PC-3 (cell line): ENCODE measurements around the gene UNC119B. TPM values are rescaled to one million over a fixed set of nuclear protein-coding genes. Genes with fewer than 3 reads are reported as not detected.

Source experiments
- ATAC-seq: fragments of 200-7000 bp; cut with Tn5 transposase; 2 replicates; pipeline ENCODE4 v1.9.1; 2020; ENCODE audit warnings: mild to moderate bottlenecking, moderate library complexity
- BruUV-seq: library from RNA; stranded (reverse); fragments of 400-500 nt; replicated peaks from 2 replicates; lab custom pipeline; 2021; lab: Mats Ljungman, UMichigan
- CTCF ChIA-PET: fragments of 300-600 bp; sonication (Branson Sonifier 250); formaldehyde crosslinking; loops from one replicate; lab custom pipeline; 2022; ENCODE audit warnings: antibody characterized with exemption; lab: Charles Lee
- POLR2A ChIA-PET: fragments of 300-600 bp; sonication (Branson Sonifier 250); formaldehyde crosslinking; loops from one replicate; lab custom pipeline; 2022; ENCODE audit warnings: antibody characterized with exemption; ENCODE audit not compliant: unreplicated experiment; lab: Charles Lee
- DNase-seq: peaks from one replicate; pipeline ENCODE4 v3.0.0-alpha.2; 2015
- H2AFZ ChIP-seq: fragments of 300-600 bp; sonication (generic); 2 replicates; pipeline ENCODE4 v1.6.0; 2016; ENCODE audit warnings: antibody characterized with exemption, low read length
- H3F3A ChIP-seq: fragments of 300-600 bp; sonication (generic); one replicate; pipeline ENCODE4 v1.6.0; 2017; ENCODE audit warnings: antibody characterized with exemption, low read length, control low read depth, mild to moderate bottlenecking; ENCODE audit not compliant: unreplicated experiment
- H3K27ac ChIP-seq: fragments of 300-600 bp; sonication (generic); 2 replicates; pipeline ENCODE4 v1.5.1; 2016; ENCODE audit warnings: mild to moderate bottlenecking, low read length
- H3K27me3 ChIP-seq: fragments of 300-600 bp; sonication (generic); 2 replicates; pipeline ENCODE4 v1.6.1; 2016; ENCODE audit warnings: low read length, mixed read lengths
- H3K36me3 ChIP-seq: fragments of 300-600 bp; sonication (generic); 2 replicates; pipeline ENCODE4 v1.6.1; 2016; ENCODE audit warnings: low read depth, mixed run types, low read length, mixed read lengths
- H3K4me1 ChIP-seq: fragments of 300-600 bp; sonication (generic); 2 replicates; pipeline ENCODE4 v1.5.1; 2016; ENCODE audit warnings: low read length; ENCODE audit not compliant: insufficient read depth
- H3K4me2 ChIP-seq: fragments of 300-600 bp; sonication (generic); 2 replicates; pipeline ENCODE4 v1.6.0; 2016; ENCODE audit warnings: low read length
- H3K4me3 ChIP-seq: fragments of 300-600 bp; sonication (generic); 2 replicates; pipeline ENCODE4 v1.5.1; 2016; ENCODE audit warnings: mild to moderate bottlenecking, low read length, mixed read lengths
- H3K79me2 ChIP-seq: fragments of 300-600 bp; sonication (generic); 2 replicates; pipeline ENCODE4 v1.6.1; 2017; ENCODE audit warnings: low read length, mixed read lengths
- H3K9ac ChIP-seq: fragments of 300-600 bp; sonication (generic); 2 replicates; pipeline ENCODE4 v1.6.0; 2016; ENCODE audit warnings: mild to moderate bottlenecking, low read length
- H3K9me2 ChIP-seq: fragments of 300-600 bp; sonication (generic); replicated peaks from 2 replicates; pipeline ENCODE4 v1.6.1; 2016; ENCODE audit warnings: mixed run types, low read length, mixed read lengths
- H3K9me3 ChIP-seq: fragments of 300-600 bp; sonication (generic); 2 replicates; pipeline ENCODE4 v1.6.1; 2016; ENCODE audit warnings: low read length, mixed read lengths
- H4K20me1 ChIP-seq: fragments of 300-600 bp; sonication (generic); 2 replicates; pipeline ENCODE4 v1.6.1; 2016; ENCODE audit warnings: low read length, mixed read lengths
- EZH2 ChIP-seq: fragments of 300-600 bp; sonication (generic); IDR thresholded peaks from one replicate; pipeline ENCODE4 v1.6.1; 2017; ENCODE audit warnings: antibody characterized with exemption, mild to moderate bottlenecking, low read length; ENCODE audit not compliant: unreplicated experiment
- EZH2phosphoT487 ChIP-seq: fragments of 300-600 bp; sonication (generic); IDR thresholded peaks from 2 replicates; pipeline ENCODE4 v1.6.1; 2018; ENCODE audit warnings: mild to moderate bottlenecking, antibody characterized with exemption, low read length, borderline replicate concordance
- intact Hi-C: fragments of 100-400 bp; cut with micrococcal nuclease; formaldehyde crosslinking; loops from 2 replicates; pipeline ENCODE4 v1.9.0; 2023
- total RNA-seq: library from RNA; depleted of rRNA; stranded (reverse); fragments of >200 nt; gene quantifications from 2 replicates; pipeline ENCODE4 v1.2.3, GENCODE V29; 2014
- TF ChIP-seq, protein P1 (sequence below): fragments of 300-600 bp; sonication (generic); conservative IDR thresholded peaks from 2 replicates; pipeline ENCODE4 v1.5.1; 2017; ENCODE audit warnings: antibody characterized with exemption, low read depth, mild to moderate bottlenecking, low read length

Gene UNC119B
- total RNA-seq, 1 experiment from 2014 or later = 15.9 TPM

DNA sequence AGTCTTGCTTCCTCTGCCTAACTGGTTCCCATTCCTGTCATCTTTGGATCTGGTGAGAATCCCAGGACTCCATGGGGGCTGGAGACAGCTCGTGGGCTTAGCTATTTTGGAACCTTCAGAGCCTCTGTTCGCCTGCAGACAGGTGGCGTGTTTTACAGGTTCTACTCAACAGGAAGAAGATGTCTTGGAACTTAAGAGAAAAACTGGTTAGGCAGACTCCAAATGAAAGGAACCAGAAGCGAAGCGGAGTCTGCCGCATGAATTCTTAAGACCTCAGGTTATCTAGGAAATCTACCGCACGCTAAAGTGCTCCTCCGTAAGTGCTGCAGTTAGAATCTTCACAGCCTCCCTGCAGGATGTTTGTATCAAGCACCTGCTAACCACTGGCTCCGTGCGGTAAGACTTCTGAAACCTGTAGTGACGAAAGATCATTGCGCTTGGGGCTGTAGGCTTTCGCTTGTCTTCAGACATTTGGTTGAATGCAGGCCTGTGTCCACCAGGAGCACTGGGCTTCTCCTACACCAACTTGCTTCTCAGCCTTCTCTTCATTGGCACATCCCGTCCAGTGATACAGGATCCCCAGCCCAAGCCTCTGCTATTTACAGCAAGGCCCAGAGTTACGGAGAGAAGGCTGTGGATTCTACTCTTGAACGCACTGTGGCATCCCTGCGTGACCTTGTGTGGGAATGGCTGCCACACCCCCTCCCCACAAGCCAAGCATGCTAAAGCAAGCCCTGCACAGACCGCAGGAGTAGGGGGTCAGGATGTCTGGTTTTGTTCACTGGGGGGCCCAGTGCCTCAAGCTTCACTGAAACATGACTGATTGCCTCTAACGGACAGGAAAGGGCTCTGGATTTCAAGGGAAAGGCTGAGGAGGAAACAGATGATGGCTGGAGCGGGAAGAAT, 50.3 kb downstream of the UNC119B start:
- intact Hi-C loops = no loop called here
- Histone ChIP-seq H3K27me3 (no peaks in the 10 kb centered on the region), H2AFZ (no peak overlapping the region), H3K4me2 (no peak overlapping the region), H3K4me1 (no peaks in the 10 kb centered on the region), H3K9me3 (no peaks in the 10 kb centered on the region), H3K27ac (no peak overlapping the region), H3K4me3 (no peak overlapping the region), H3F3A (no peaks in the 10 kb centered on the region), H3K36me3 (peaks cover 15% of the 10 kb centered on the region; the same call in 1 of the 2 replicates), H3K9ac (no peak overlapping the region), H3K9me2 (no peaks in the 10 kb centered on the region), H4K20me1 (no peaks in the 10 kb centered on the region), H3K79me2 (no peaks in the 10 kb centered on the region)
- POLR2A ChIA-PET = no interaction called here
- no peak for DNase-seq
- BruUV-seq = no TSS peak
- ATAC-seq = no peak
- CTCF ChIA-PET = no interaction called here
- no peak for TF ChIP-seq EZH2phosphoT487
- TF ChIP-seq, protein P1, sequence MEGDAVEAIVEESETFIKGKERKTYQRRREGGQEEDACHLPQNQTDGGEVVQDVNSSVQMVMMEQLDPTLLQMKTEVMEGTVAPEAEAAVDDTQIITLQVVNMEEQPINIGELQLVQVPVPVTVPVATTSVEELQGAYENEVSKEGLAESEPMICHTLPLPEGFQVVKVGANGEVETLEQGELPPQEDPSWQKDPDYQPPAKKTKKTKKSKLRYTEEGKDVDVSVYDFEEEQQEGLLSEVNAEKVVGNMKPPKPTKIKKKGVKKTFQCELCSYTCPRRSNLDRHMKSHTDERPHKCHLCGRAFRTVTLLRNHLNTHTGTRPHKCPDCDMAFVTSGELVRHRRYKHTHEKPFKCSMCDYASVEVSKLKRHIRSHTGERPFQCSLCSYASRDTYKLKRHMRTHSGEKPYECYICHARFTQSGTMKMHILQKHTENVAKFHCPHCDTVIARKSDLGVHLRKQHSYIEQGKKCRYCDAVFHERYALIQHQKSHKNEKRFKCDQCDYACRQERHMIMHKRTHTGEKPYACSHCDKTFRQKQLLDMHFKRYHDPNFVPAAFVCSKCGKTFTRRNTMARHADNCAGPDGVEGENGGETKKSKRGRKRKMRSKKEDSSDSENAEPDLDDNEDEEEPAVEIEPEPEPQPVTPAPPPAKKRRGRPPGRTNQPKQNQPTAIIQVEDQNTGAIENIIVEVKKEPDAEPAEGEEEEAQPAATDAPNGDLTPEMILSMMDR = no peak
- TF ChIP-seq EZH2 = no peak

DNA sequence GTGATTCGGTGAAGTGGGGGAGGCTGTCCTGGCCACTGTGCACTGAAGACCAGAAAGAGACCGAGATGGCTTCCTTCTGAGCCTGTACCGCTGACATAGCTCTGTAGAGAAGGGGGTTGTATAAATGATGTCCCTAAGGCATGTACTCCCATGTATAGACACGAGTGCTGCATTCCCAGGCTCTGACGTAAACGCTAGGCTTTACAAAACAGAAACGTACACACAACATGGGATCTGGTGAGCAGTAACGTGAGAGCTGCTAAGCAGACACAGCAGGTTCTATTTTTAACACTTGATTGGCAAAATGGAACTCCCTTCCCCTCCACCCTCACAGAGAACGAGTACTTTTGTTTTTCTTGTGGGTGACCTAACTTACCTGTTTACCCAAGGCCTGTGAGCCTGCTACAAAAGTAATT, 51.3 kb downstream of the UNC119B start:
- no TSS peak for BruUV-seq
- POLR2A ChIA-PET = no interaction called here
- no peak overlapping the region for H3K4me2 ChIP-seq
- ATAC-seq (no peak), DNase-seq (no peak)
- H3K36me3 ChIP-seq = peaks cover 16% of the 10 kb centered on the region; the same call in 1 of the 2 replicates
- TF ChIP-seq EZH2phosphoT487 (no peak), EZH2 (no peak)
- TF ChIP-seq, protein P1 = no peak
- no peak overlapping the region for H3K27ac ChIP-seq
- CTCF ChIA-PET = no interaction called here
- no peaks in the 10 kb centered on the region for H3K27me3 ChIP-seq
- intact Hi-C loops = no loop called here
- H3K4me1 ChIP-seq = no peaks in the 10 kb centered on the region
- H3K79me2 ChIP-seq = no peaks in the 10 kb centered on the region
- no peak overlapping the region for H2AFZ ChIP-seq
- H3K9ac ChIP-seq = no peak overlapping the region
- H3K4me3 ChIP-seq = no peak overlapping the region
- H4K20me1 ChIP-seq = no peaks in the 10 kb centered on the region
- no peaks in the 10 kb centered on the region for H3K9me2 ChIP-seq
- H3F3A ChIP-seq = no peaks in the 10 kb centered on the region
- no peaks in the 10 kb centered on the region for H3K9me3 ChIP-seq

DNA sequence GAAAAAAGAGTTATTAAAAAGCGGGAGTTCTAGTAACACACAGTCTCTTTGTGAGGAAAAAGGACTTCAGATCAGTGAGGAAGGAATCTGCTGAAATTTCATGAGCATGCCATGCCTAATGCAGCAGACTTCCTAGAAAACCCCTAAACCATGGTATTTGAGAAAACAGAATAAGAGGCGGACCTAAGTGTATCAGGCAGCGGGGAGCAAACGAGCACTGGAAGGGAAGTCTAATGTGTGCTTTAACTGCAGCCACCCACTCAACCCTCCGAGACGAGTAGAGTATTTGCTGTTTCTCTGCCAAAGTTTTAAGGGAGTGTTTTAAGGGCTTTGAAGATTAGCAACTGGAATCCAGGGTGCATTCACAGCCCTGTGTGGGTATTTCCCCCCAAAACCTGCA, 51.8 kb downstream of the UNC119B start:
- no peak overlapping the region for H2AFZ ChIP-seq
- H4K20me1 ChIP-seq = no peaks in the 10 kb centered on the region
- ATAC-seq = no peak
- H3K4me1 ChIP-seq = no peaks in the 10 kb centered on the region
- no peaks in the 10 kb centered on the region for H3K27me3 ChIP-seq
- no peak for DNase-seq
- BruUV-seq = no TSS peak
- intact Hi-C loops = no loop called here
- H3K27ac ChIP-seq = no peak overlapping the region
- TF ChIP-seq EZH2 (no peak), EZH2phosphoT487 (no peak)
- TF ChIP-seq, protein P1 = no peak
- H3F3A ChIP-seq = no peaks in the 10 kb centered on the region
- CTCF ChIA-PET = no interaction called here
- POLR2A ChIA-PET = no interaction called here
- H3K79me2 ChIP-seq = no peaks in the 10 kb centered on the region
- H3K4me2 ChIP-seq = no peak overlapping the region
- peaks cover 21% of the 10 kb centered on the region; the same call in 1 of the 2 replicates for H3K36me3 ChIP-seq
- no peak overlapping the region for H3K9ac ChIP-seq
- H3K9me2 ChIP-seq = no peaks in the 10 kb centered on the region
- no peaks in the 10 kb centered on the region for H3K9me3 ChIP-seq
- no peak overlapping the region for H3K4me3 ChIP-seq
